GM23338 (cell line): ENCODE results near the gene CYB5R4. TPM values are rescaled to one million over a fixed set of nuclear protein-coding genes. Genes with fewer than 3 reads are reported as not detected.

Experiments
- ATAC-seq: fragments of 200-7000 bp; cut with Tn5 transposase; 3 replicates; pipeline ENCODE4 v1.9.1; 2020
- DNase-seq: peaks from one replicate; pipeline ENCODE4 v3.0.0-alpha.2; 2015; ENCODE audit warnings: low spot score
- H2AFZ ChIP-seq: fragments of 200-600 bp; sonication (generic); 2 replicates; pipeline ENCODE4 v1.8.0; 2016; ENCODE audit warnings: antibody characterized with exemption, mild to moderate bottlenecking, moderate library complexity
- H3F3A ChIP-seq: fragments of 200-600 bp; sonication (generic); replicated peaks from 2 replicates; pipeline ENCODE4 v1.8.0; 2017; ENCODE audit warnings: antibody characterized with exemption, mixed run types, low read depth
- H3K27ac ChIP-seq: fragments of 200-600 bp; sonication (generic); 2 replicates; pipeline ENCODE4 v1.6.1; 2016; ENCODE audit warnings: low read depth
- H3K27me3 ChIP-seq: fragments of 200-600 bp; sonication (generic); 2 replicates; pipeline ENCODE4 v1.8.0; 2016; ENCODE audit warnings: mild to moderate bottlenecking, mixed run types, moderate library complexity; ENCODE audit not compliant: insufficient read depth
- H3K36me3 ChIP-seq: fragments of 200-600 bp; sonication (generic); 2 replicates; pipeline ENCODE4 v1.8.0; 2016; ENCODE audit warnings: mild to moderate bottlenecking; ENCODE audit not compliant: insufficient read depth
- H3K4me1 ChIP-seq: fragments of 200-600 bp; sonication (generic); 2 replicates; pipeline ENCODE4 v1.8.0; 2016; ENCODE audit warnings: mild to moderate bottlenecking, moderate library complexity; ENCODE audit not compliant: insufficient read depth
- H3K4me2 ChIP-seq: fragments of 200-600 bp; sonication (generic); 2 replicates; pipeline ENCODE4 v1.7.1; 2017; ENCODE audit warnings: mixed run types
- H3K4me3 ChIP-seq: fragments of 200-600 bp; sonication (generic); 2 replicates; pipeline ENCODE4 v1.6.1; 2016; ENCODE audit warnings: mixed run types
- H3K79me2 ChIP-seq: fragments of 200-600 bp; sonication (generic); replicated peaks from 2 replicates; pipeline ENCODE4 v1.8.0; 2017; ENCODE audit warnings: mild to moderate bottlenecking; ENCODE audit not compliant: insufficient read depth
- H3K9me2 ChIP-seq: fragments of 200-600 bp; sonication (generic); 2 replicates; pipeline ENCODE4 v1.8.0; 2017; ENCODE audit not compliant: insufficient read depth
- H4K20me1 ChIP-seq: fragments of 200-600 bp; sonication (generic); replicated peaks from 2 replicates; pipeline ENCODE4 v1.8.0; 2017; ENCODE audit warnings: mild to moderate bottlenecking; ENCODE audit not compliant: insufficient read depth
- H3K27ac Mint-ChIP-seq: 2 replicates; pipeline ENCODE4 v1.8.0; 2020; ENCODE audit warnings: inconsistent platforms, mild to moderate bottlenecking, moderate library complexity, mixed read lengths
- H3K27me3 Mint-ChIP-seq: 3 replicates; pipeline ENCODE4 v1.8.0; 2022; ENCODE audit warnings: low read depth, mild to moderate bottlenecking, moderate library complexity, mixed read lengths, inconsistent platforms; ENCODE audit not compliant: insufficient read depth, poor library complexity
- H3K36me3 Mint-ChIP-seq: 3 replicates; pipeline ENCODE4 v1.8.0; 2021; ENCODE audit warnings: low read depth, mild to moderate bottlenecking, inconsistent platforms, moderate library complexity, mixed read lengths
- H3K4me1 Mint-ChIP-seq: 3 replicates; pipeline ENCODE4 v1.8.0; 2020; ENCODE audit warnings: mild to moderate bottlenecking, inconsistent platforms, mixed read lengths
- H3K4me3 Mint-ChIP-seq: 3 replicates; pipeline ENCODE4 v1.8.0; 2021; ENCODE audit warnings: moderate library complexity, mild to moderate bottlenecking, inconsistent platforms, mixed read lengths
- H3K9me3 Mint-ChIP-seq: 3 replicates; pipeline ENCODE4 v1.8.0; 2020; ENCODE audit warnings: moderate library complexity, mild to moderate bottlenecking, inconsistent platforms, mixed read lengths
- CREB1 ChIP-seq: fragments of 250-450 bp; sonication (Bioruptor Pico); IDR thresholded peaks from 2 replicates; pipeline ENCODE4 v1.5.0; 2020; ENCODE audit warnings: low read depth, mild to moderate bottlenecking, moderate library complexity
- CTCF ChIP-seq, 2 experiments: fragments of 200-600 bp in 1 of 2; sonication (generic) in 1 of 2; conservative IDR thresholded peaks; 2 replicates each; pipeline versions ENCODE4 v1.5.1 to v1.6.1; 2016 to 2017; ENCODE audit warnings: antibody characterized with exemption in 2 of 2, low read depth in 2 of 2, mild to moderate bottlenecking in 2 of 2, moderate library complexity in 1 of 2
- ETS1 ChIP-seq: IDR thresholded peaks from 2 replicates; pipeline ENCODE4 v1.6.1; 2016; ENCODE audit warnings: antibody characterized with exemption
- EZH2 ChIP-seq: fragments of 200-600 bp; sonication (generic); IDR thresholded peaks from one replicate; pipeline ENCODE4 v1.8.0; 2017; ENCODE audit warnings: antibody characterized with exemption, mild to moderate bottlenecking, low read depth; ENCODE audit not compliant: unreplicated experiment
- EZH2phosphoT487 ChIP-seq: fragments of 200-600 bp; sonication (generic); IDR thresholded peaks from one replicate; pipeline ENCODE4 v1.8.1; 2018; ENCODE audit warnings: antibody characterized with exemption; ENCODE audit not compliant: unreplicated experiment
- JUNB ChIP-seq: IDR thresholded peaks from one replicate; pipeline ENCODE4 v1.6.1; 2016; ENCODE audit warnings: antibody characterized with exemption; ENCODE audit not compliant: unreplicated experiment
- POLR2AphosphoS5 ChIP-seq: IDR thresholded peaks from 2 replicates; pipeline ENCODE4 v1.6.1; 2016; ENCODE audit warnings: antibody characterized with exemption, low read depth
- STAT1 ChIP-seq: IDR thresholded peaks from one replicate; pipeline ENCODE4 v1.6.1; 2016; ENCODE audit warnings: antibody characterized with exemption; ENCODE audit not compliant: unreplicated experiment
- ZNF462 ChIP-seq: fragments of 250-450 bp; sonication (Bioruptor Pico); IDR thresholded peaks from 2 replicates; pipeline ENCODE4 v1.5.0; 2020; ENCODE audit warnings: mild to moderate bottlenecking, moderate library complexity
- polyA plus RNA-seq: library from polyadenylated mRNA; unstranded; fragments of >200 nt; fragmentation: Nextera tagmentation; extraction: Ambion mirVana; gene quantifications from 2 replicates; pipeline ENCODE4 v1.2.1, GENCODE V29; 2016
- total RNA-seq: library from RNA; depleted of rRNA; stranded (reverse); fragments of >200 nt; shearing (Covaris generic); gene quantifications from 2 replicates; pipeline ENCODE4 v1.2.3, GENCODE V29; 2014

CYB5R4 gene
- total and polyA plus RNA-seq, 2 experiments from 2014 or later: 8.9 to 17.2 TPM

GRCh38 chr6:83976871-83977270, 117.4 kb downstream of the CYB5R4 start:
- H3K4me1 Mint-ChIP-seq: peaks cover 36% of the 10 kb centered on the region
- H3K36me3 ChIP-seq: peaks cover 2% of the 10 kb centered on the region; the same call in 1 of the 2 replicates
- peaks cover 7% of the 10 kb centered on the region for H3K27me3 Mint-ChIP-seq
- H3K9me3 Mint-ChIP-seq: peaks cover 33% of the 10 kb centered on the region
- no peak overlapping the region for H3K4me3 ChIP-seq
- ATAC-seq (peak; percentile 62), DNase-seq (no peak)
- H3K4me2 ChIP-seq: no peak overlapping the region
- no peaks in the 10 kb centered on the region for H3K9me2 ChIP-seq
- no peak overlapping the region for H2AFZ ChIP-seq
- H3K27ac Mint-ChIP-seq: peak overlapping the region; percentile 83
- peaks cover 31% of the 10 kb centered on the region for H3K36me3 Mint-ChIP-seq
- peaks cover 39% of the 10 kb centered on the region for H3K4me1 ChIP-seq
- H3K27me3 ChIP-seq: no peaks in the 10 kb centered on the region
- H3K27ac ChIP-seq: peak overlapping the region; percentile 93
- TF ChIP-seq CREB1 (CRISPR knock-in tag): no peak
- no peak for TF ChIP-seq POLR2AphosphoS5
- no peak for TF ChIP-seq ETS1
- H4K20me1 ChIP-seq: no peaks in the 10 kb centered on the region
- H3K4me3 Mint-ChIP-seq: no peak overlapping the region
- no peaks in the 10 kb centered on the region for H3K79me2 ChIP-seq
- no peaks in the 10 kb centered on the region for H3F3A ChIP-seq

- ATAC-seq: no peak
- no peaks in the 10 kb centered on the region for H3K79me2 ChIP-seq
- H3K9me2 ChIP-seq: peaks cover 6% of the 10 kb centered on the region; the same call in 1 of the 2 replicates
- peaks cover 36% of the 10 kb centered on the region for H3K4me1 Mint-ChIP-seq
- no peak overlapping the region for H3K27ac ChIP-seq
- peaks cover 17% of the 10 kb centered on the region for H3K36me3 Mint-ChIP-seq
- DNase-seq: no peak
- H4K20me1 ChIP-seq: no peaks in the 10 kb centered on the region
- no peak overlapping the region for H3K4me2 ChIP-seq
- no peak overlapping the region for H3K4me3 ChIP-seq
- H3K36me3 ChIP-seq: no peaks in the 10 kb centered on the region; the same call in 1 of the 2 replicates
- peaks cover 5% of the 10 kb centered on the region for H3K27me3 Mint-ChIP-seq
- H3K9me3 Mint-ChIP-seq: peaks cover 20% of the 10 kb centered on the region; the same call in 2 of the 3 replicates
- H2AFZ ChIP-seq: peak overlapping the region; percentile 12; the same call in 1 of the 2 replicates
- no peaks in the 10 kb centered on the region for H3K27me3 ChIP-seq
- H3K4me3 Mint-ChIP-seq: no peak overlapping the region
- H3K4me1 ChIP-seq: peaks cover 39% of the 10 kb centered on the region
- peak overlapping the region; percentile 77 for H3K27ac Mint-ChIP-seq
- no peaks in the 10 kb centered on the region for H3F3A ChIP-seq
- no peak for TF ChIP-seq EZH2phosphoT487
- TF ChIP-seq CTCF (conservative IDR thresholded peaks at IDR 0.05; ENCODE audit: low read depth in 2 of 2): no peak
- no peak for TF ChIP-seq STAT1
- TF ChIP-seq JUNB: no peak
- TF ChIP-seq ZNF462 (CRISPR knock-in tag): no peak
- TF ChIP-seq POLR2AphosphoS5: no peak
- no peak for TF ChIP-seq EZH2
Observed at GRCh38 chr6:83978324-83978734, 118.8 kb downstream of the CYB5R4 start.
